ENCODE results near the gene TRDN. TPM values are rescaled to one million over a fixed set of nuclear protein-coding genes. Genes with fewer than 3 reads are reported as not detected.

The TRDN gene
- total RNA-seq, 4 donors from 2014 or later: not detected

DNA sequence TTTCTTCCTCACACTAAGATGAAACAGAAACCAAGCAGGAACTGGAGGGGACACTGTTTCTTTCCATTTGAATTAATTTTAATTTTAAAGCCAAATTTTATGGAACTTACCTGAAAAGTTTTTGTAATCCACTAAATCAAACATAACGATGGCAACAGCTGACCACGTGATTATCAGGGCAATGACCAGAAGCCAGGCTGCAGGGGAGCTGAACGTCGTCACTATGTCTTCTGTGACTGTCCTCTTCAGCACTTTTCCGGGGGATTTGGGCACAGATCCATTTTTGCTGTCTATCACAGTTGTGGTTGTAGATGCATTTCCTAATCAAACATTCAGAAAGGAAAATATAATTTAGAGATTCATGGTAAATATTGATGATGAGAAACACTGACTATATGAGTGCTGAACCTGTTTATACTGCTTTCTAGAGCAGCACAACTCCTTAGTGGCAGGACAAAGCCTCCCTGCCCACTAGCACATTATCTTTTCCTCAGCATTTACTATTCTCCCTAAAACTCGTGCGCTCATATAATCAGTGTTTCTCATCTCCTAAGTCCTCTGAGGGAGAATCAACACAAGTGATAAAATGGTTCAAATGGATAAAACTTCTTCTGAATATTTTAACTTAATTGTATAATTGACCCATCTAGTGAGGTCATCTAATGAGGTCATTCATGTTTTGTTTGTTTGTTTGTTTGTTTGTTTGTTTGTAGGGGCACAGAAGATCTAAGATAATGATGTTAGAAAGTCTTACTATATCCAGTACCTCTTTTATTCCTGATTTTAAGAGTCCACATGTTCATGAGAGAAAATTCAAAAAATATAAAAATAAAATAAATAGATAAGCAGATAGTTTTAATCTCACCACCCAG is 65.7 kb downstream of the TRDN start:
- WGBS, 2 donors: 51 to 54% methylated on average over 7 of the region's 7 CpGs
- H3K4me1 ChIP-seq: no peaks in the 10 kb centered on the region

DNA sequence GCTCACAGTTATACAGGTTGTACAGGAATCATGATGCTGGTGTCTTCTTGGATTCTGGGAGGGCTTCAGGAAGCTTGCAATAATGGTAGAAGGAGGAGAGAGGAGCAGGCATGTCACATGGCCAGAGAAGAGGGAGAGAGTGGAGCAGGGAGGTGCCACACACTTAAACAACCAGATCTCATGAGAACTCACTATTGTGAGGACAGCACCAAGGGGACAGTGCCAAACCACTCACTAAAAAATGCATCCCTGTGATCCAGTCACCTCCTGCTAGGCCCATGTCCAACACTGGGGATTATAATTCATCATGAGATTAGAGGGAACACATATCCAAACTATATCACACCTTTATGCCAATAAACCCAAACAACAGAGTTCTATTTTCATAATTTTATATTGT is 67.2 kb downstream of the TRDN start:
- H3K4me1 ChIP-seq: no peaks in the 10 kb centered on the region
- H3K9me3 ChIP-seq: no peaks in the 10 kb centered on the region
- no peaks in the 10 kb centered on the region for H3K27me3 ChIP-seq
- no peaks in the 10 kb centered on the region for H3K36me3 ChIP-seq
- intact Hi-C loops (cut with DNase I): no loop called here
- TF ChIP-seq CTCF (IDR thresholded peaks at IDR 0.05) (no peak), POLR2A (IDR thresholded peaks at IDR 0.05) (no peak)
- DNase-seq: no peak
- H3K4me3 ChIP-seq (replicated peaks in 1 of 3): no peak overlapping the region
- no peak overlapping the region for H3K27ac ChIP-seq

More for the DNA sequence above, 65.7 kb downstream of the TRDN start:
- intact Hi-C loops (cut with DNase I): no loop called here
- no peak overlapping the region for H3K4me3 ChIP-seq (replicated peaks in 1 of 3)
- H3K27me3 ChIP-seq: no peaks in the 10 kb centered on the region
- DNase-seq: no peak
- H3K9me3 ChIP-seq: no peaks in the 10 kb centered on the region
- H3K27ac ChIP-seq: no peak overlapping the region
- no peaks in the 10 kb centered on the region for H3K36me3 ChIP-seq
- TF ChIP-seq CTCF (IDR thresholded peaks at IDR 0.05): no peak
- TF ChIP-seq POLR2A (IDR thresholded peaks at IDR 0.05): no peak

DNA sequence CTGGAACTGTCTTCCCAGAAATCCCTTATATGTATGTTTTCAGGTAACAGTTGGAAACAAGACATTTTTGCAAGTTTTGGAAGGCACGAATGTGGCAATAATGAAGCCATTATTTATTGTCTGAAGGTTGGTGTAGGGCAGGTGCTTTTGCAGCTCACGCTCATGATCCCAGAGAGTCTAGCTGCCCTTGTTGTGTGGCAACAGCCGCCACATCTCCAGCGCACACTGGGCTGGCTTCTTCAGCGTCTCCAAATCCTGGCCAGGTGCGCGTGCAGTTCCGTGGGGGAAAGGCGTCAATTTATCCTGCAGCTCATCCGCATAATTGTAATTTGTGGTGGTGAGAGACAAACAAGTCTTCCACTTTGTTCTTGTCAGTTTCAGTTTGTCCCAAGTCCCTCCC is 71.2 kb downstream of the TRDN start:
- no peak for DNase-seq
- Histone ChIP-seq H3K36me3 (no peaks in the 10 kb centered on the region), H3K4me1 (no peaks in the 10 kb centered on the region), H3K4me3 (replicated peaks in 1 of 3) (no peak overlapping the region), H3K27me3 (no peaks in the 10 kb centered on the region), H3K9me3 (no peaks in the 10 kb centered on the region), H3K27ac (no peak overlapping the region)
- TF ChIP-seq CTCF (IDR thresholded peaks at IDR 0.05): no peak
- intact Hi-C loops (cut with DNase I): no loop called here
- WGBS, 2 donors: 93 to 94% methylated on average over 10 of the region's 10 CpGs

- 50 to 59% methylated on average over 3 of the region's 3 CpGs for WGBS, 2 donors
- DNase-seq: no peak
- Histone ChIP-seq H3K27ac (no peak overlapping the region), H3K4me1 (no peaks in the 10 kb centered on the region), H3K27me3 (no peaks in the 10 kb centered on the region), H3K9me3 (no peaks in the 10 kb centered on the region), H3K4me3 (replicated peaks in 1 of 3) (no peak overlapping the region), H3K36me3 (no peaks in the 10 kb centered on the region)
- TF ChIP-seq POLR2A (IDR thresholded peaks at IDR 0.05) (no peak), CTCF (IDR thresholded peaks at IDR 0.05) (no peak)
- intact Hi-C loops (cut with DNase I): no loop called here
Measured at GRCh38 chr6:123564361-123564760, 72.4 kb downstream of the TRDN start.

DNA sequence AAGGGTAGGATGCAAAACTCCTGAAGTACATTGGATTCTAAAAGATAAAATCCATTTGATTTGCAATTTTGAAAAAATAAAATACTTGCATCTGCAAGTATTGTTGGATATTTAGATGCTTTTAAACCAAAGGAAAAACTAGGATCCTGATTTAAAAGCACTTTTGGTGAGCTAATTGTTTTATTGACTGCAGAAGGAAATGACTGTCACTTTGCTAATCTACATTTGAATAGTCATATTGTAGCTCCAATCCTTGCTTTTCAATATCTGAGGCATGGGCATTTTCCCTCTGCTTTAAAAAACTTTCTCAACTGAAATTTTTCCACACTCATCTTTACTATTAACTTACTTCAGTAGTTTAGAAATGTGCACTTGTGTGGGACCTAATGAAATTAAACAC is 74.1 kb downstream of the TRDN start:
- H3K27ac ChIP-seq: no peak overlapping the region
- intact Hi-C loops (cut with DNase I): no loop called here
- no peaks in the 10 kb centered on the region for H3K36me3 ChIP-seq
- H3K4me3 ChIP-seq (replicated peaks in 1 of 3): no peak overlapping the region
- no peaks in the 10 kb centered on the region for H3K4me1 ChIP-seq
- H3K9me3 ChIP-seq: no peaks in the 10 kb centered on the region
- no peaks in the 10 kb centered on the region for H3K27me3 ChIP-seq
- TF ChIP-seq CTCF (IDR thresholded peaks at IDR 0.05): no peak
- TF ChIP-seq POLR2A (IDR thresholded peaks at IDR 0.05): no peak
- no peak for DNase-seq
